ENCODE measurements around the gene ITM2C.

Gene ITM2C

GRCh38 chr2:230850358-230850658 lies 14.4 kb upstream of the ITM2C start:
- no peak overlapping the region for H3K4me2 ChIP-seq (ENCODE audit: low read length)
- H4K91ac ChIP-seq (ENCODE audit: low read depth, low read length): no peak overlapping the region
- no peaks in the 10 kb centered on the region for H3K36me3 ChIP-seq (ENCODE audit: control insufficient read depth in 1 of 2, insufficient read depth in 2 of 2, low read length in 2 of 2)
- H3K4me3 ChIP-seq (ENCODE audit: low read depth, low read length): no peak overlapping the region
- H3K79me1 ChIP-seq (ENCODE audit: low read length): no peaks in the 10 kb centered on the region
- no CpG with 5 or more reads among the region's 7 CpGs for WGBS (ENCODE audit: extremely low coverage, insufficient coverage, insufficient read length)
- H3K18ac ChIP-seq (ENCODE audit: low read length): no peak overlapping the region
- no peak overlapping the region for H2AFZ ChIP-seq (ENCODE audit: insufficient read depth, low read length, poor library complexity)
- no peak overlapping the region for H3K23ac ChIP-seq (ENCODE audit: low read length)
- H3K9me3 ChIP-seq (ENCODE audit: insufficient read depth, low read depth, low read length): no peaks in the 10 kb centered on the region
- no peaks in the 10 kb centered on the region for H3K27me3 ChIP-seq (ENCODE audit: insufficient read depth, low read length)
- no peak overlapping the region for H2BK12ac ChIP-seq (ENCODE audit: low read length)
- H2BK5ac ChIP-seq (ENCODE audit: low read depth, low read length, poor library complexity): no peak overlapping the region
- H3K9ac ChIP-seq (ENCODE audit: low read length): no peak overlapping the region
- no peak overlapping the region for H4K12ac ChIP-seq (ENCODE audit: low read depth, low read length)
- no peak overlapping the region for H3K4ac ChIP-seq (ENCODE audit: low read depth, low read length)
- H2AK5ac ChIP-seq (ENCODE audit: low read length): no peak overlapping the region
- no peaks in the 10 kb centered on the region for H3K4me1 ChIP-seq (ENCODE audit: control insufficient read depth in 1 of 2, insufficient read depth in 2 of 2, low read length in 2 of 2)
- no peak overlapping the region for H3K14ac ChIP-seq (ENCODE audit: low read length)
- no peak overlapping the region for H2BK120ac ChIP-seq (ENCODE audit: insufficient read depth, low read length, poor library complexity)
- no peaks in the 10 kb centered on the region for H3K79me2 ChIP-seq (ENCODE audit: control insufficient read depth, insufficient read depth, low read length, poor library complexity)
- no peak for DNase-seq
- H3K27ac ChIP-seq (ENCODE audit: low read depth, low read length): no peak overlapping the region
- no peak overlapping the region for H4K8ac ChIP-seq (ENCODE audit: low read depth, low read length)

- no peak for DNase-seq
- Histone ChIP-seq H2BK12ac (ENCODE audit: low read length) (no peak overlapping the region), H3K4me2 (ENCODE audit: low read length) (no peak overlapping the region), H3K79me1 (ENCODE audit: low read length) (no peaks in the 10 kb centered on the region), H3K27me3 (ENCODE audit: insufficient read depth, low read length) (no peaks in the 10 kb centered on the region), H4K91ac (ENCODE audit: low read depth, low read length) (no peak overlapping the region), H3K4me1 (ENCODE audit: control insufficient read depth in 1 of 2, insufficient read depth in 2 of 2, low read length in 2 of 2) (no peaks in the 10 kb centered on the region), H2AFZ (ENCODE audit: insufficient read depth, low read length, poor library complexity) (no peak overlapping the region), H3K36me3 (ENCODE audit: control insufficient read depth in 1 of 2, insufficient read depth in 2 of 2, low read length in 2 of 2) (no peaks in the 10 kb centered on the region), H2BK5ac (ENCODE audit: low read depth, low read length, poor library complexity) (no peak overlapping the region), H2BK120ac (ENCODE audit: insufficient read depth, low read length, poor library complexity) (no peak overlapping the region), H3K14ac (ENCODE audit: low read length) (no peak overlapping the region), H3K4ac (ENCODE audit: low read depth, low read length) (no peak overlapping the region), H3K23ac (ENCODE audit: low read length) (no peak overlapping the region), H3K79me2 (ENCODE audit: control insufficient read depth, insufficient read depth, low read length, poor library complexity) (no peaks in the 10 kb centered on the region), H3K9me3 (ENCODE audit: insufficient read depth, low read depth, low read length) (peaks cover 2% of the 10 kb centered on the region), H4K12ac (ENCODE audit: low read depth, low read length) (no peak overlapping the region), H3K4me3 (ENCODE audit: low read depth, low read length) (no peak overlapping the region), H3K27ac (ENCODE audit: low read depth, low read length) (no peak overlapping the region), H3K18ac (ENCODE audit: low read length) (no peak overlapping the region), H2AK5ac (ENCODE audit: low read length) (no peak overlapping the region), H3K9ac (ENCODE audit: low read length) (no peak overlapping the region), H4K8ac (ENCODE audit: low read depth, low read length) (no peak overlapping the region)
- WGBS (ENCODE audit: extremely low coverage, insufficient coverage, insufficient read length): no CpG with 5 or more reads among the region's 4 CpGs
Observed at GRCh38 chr2:230852113-230852512, 12.6 kb upstream of the ITM2C start.

GRCh38 chr2:230861552-230862255 lies 3.0 kb upstream of the ITM2C start:
- Histone ChIP-seq H2BK5ac (ENCODE audit: low read depth, low read length, poor library complexity) (no peak overlapping the region), H2AFZ (ENCODE audit: insufficient read depth, low read length, poor library complexity) (no peak overlapping the region), H2BK12ac (ENCODE audit: low read length) (no peak overlapping the region), H3K9ac (ENCODE audit: low read length) (no peak overlapping the region), H2AK5ac (ENCODE audit: low read length) (no peak overlapping the region), H4K8ac (ENCODE audit: low read depth, low read length) (no peak overlapping the region), H3K4me1 (ENCODE audit: control insufficient read depth in 1 of 2, insufficient read depth in 2 of 2, low read length in 2 of 2) (peaks cover 7 to 16% of the 10 kb centered on the region in 2 experiments), H3K18ac (ENCODE audit: low read length) (no peak overlapping the region), H3K9me3 (ENCODE audit: insufficient read depth, low read depth, low read length) (no peaks in the 10 kb centered on the region), H3K23ac (ENCODE audit: low read length) (no peak overlapping the region), H3K27me3 (ENCODE audit: insufficient read depth, low read length) (no peaks in the 10 kb centered on the region), H3K79me1 (ENCODE audit: low read length) (peaks cover 13% of the 10 kb centered on the region), H4K12ac (ENCODE audit: low read depth, low read length) (no peak overlapping the region), H4K91ac (ENCODE audit: low read depth, low read length) (no peak overlapping the region), H3K4ac (ENCODE audit: low read depth, low read length) (no peak overlapping the region), H3K79me2 (ENCODE audit: control insufficient read depth, insufficient read depth, low read length, poor library complexity) (peaks cover 13% of the 10 kb centered on the region), H3K4me3 (ENCODE audit: low read depth, low read length) (no peak overlapping the region), H3K4me2 (ENCODE audit: low read length) (no peak overlapping the region), H3K36me3 (ENCODE audit: control insufficient read depth in 1 of 2, insufficient read depth in 2 of 2, low read length in 2 of 2) (peaks cover 0 to 2% of the 10 kb centered on the region in 2 experiments), H3K14ac (ENCODE audit: low read length) (no peak overlapping the region), H3K27ac (ENCODE audit: low read depth, low read length) (no peak overlapping the region), H2BK120ac (ENCODE audit: insufficient read depth, low read length, poor library complexity) (no peak overlapping the region)
- WGBS (ENCODE audit: extremely low coverage, insufficient coverage, insufficient read length): no CpG with 5 or more reads among the region's 13 CpGs
- no peak for DNase-seq

- no peak for DNase-seq
Observed at GRCh38 chr2:230862292-230862691, 2.5 kb upstream of the ITM2C start.

More at GRCh38 chr2:230862292-230862691, 2.5 kb upstream of the ITM2C start:
- H3K4me1 ChIP-seq (ENCODE audit: control insufficient read depth in 1 of 2, insufficient read depth in 2 of 2, low read length in 2 of 2): peaks cover 13 to 22% of the 10 kb centered on the region in 2 experiments
- H3K79me2 ChIP-seq (ENCODE audit: control insufficient read depth, insufficient read depth, low read length, poor library complexity): peaks cover 15% of the 10 kb centered on the region
- peaks cover 0 to 3% of the 10 kb centered on the region in 2 experiments for H3K36me3 ChIP-seq (ENCODE audit: control insufficient read depth in 1 of 2, insufficient read depth in 2 of 2, low read length in 2 of 2)
- no peak overlapping the region for H2BK120ac ChIP-seq (ENCODE audit: insufficient read depth, low read length, poor library complexity)
- H3K14ac ChIP-seq (ENCODE audit: low read length): no peak overlapping the region
- no CpG with 5 or more reads among the region's 5 CpGs for WGBS (ENCODE audit: extremely low coverage, insufficient coverage, insufficient read length)
- no peak overlapping the region for H4K91ac ChIP-seq (ENCODE audit: low read depth, low read length)
- H3K27ac ChIP-seq (ENCODE audit: low read depth, low read length): no peak overlapping the region
- H3K79me1 ChIP-seq (ENCODE audit: low read length): peaks cover 13% of the 10 kb centered on the region
- no peak overlapping the region for H3K9ac ChIP-seq (ENCODE audit: low read length)
- H3K27me3 ChIP-seq (ENCODE audit: insufficient read depth, low read length): no peaks in the 10 kb centered on the region
- H4K8ac ChIP-seq (ENCODE audit: low read depth, low read length): no peak overlapping the region
- no peak overlapping the region for H3K4me2 ChIP-seq (ENCODE audit: low read length)
- H3K9me3 ChIP-seq (ENCODE audit: insufficient read depth, low read depth, low read length): no peaks in the 10 kb centered on the region
- H2BK12ac ChIP-seq (ENCODE audit: low read length): no peak overlapping the region
- no peak overlapping the region for H2AFZ ChIP-seq (ENCODE audit: insufficient read depth, low read length, poor library complexity)
- H4K12ac ChIP-seq (ENCODE audit: low read depth, low read length): no peak overlapping the region
- no peak overlapping the region for H3K4ac ChIP-seq (ENCODE audit: low read depth, low read length)
- H3K18ac ChIP-seq (ENCODE audit: low read length): no peak overlapping the region
- no peak overlapping the region for H2BK5ac ChIP-seq (ENCODE audit: low read depth, low read length, poor library complexity)
- H2AK5ac ChIP-seq (ENCODE audit: low read length): no peak overlapping the region
- H3K4me3 ChIP-seq (ENCODE audit: low read depth, low read length): no peak overlapping the region
- no peak overlapping the region for H3K23ac ChIP-seq (ENCODE audit: low read length)

Data from trophoblast cell (in vitro differentiated cells and primary cell).